ENCODE results near the gene APOB.

APOB gene

DNA sequence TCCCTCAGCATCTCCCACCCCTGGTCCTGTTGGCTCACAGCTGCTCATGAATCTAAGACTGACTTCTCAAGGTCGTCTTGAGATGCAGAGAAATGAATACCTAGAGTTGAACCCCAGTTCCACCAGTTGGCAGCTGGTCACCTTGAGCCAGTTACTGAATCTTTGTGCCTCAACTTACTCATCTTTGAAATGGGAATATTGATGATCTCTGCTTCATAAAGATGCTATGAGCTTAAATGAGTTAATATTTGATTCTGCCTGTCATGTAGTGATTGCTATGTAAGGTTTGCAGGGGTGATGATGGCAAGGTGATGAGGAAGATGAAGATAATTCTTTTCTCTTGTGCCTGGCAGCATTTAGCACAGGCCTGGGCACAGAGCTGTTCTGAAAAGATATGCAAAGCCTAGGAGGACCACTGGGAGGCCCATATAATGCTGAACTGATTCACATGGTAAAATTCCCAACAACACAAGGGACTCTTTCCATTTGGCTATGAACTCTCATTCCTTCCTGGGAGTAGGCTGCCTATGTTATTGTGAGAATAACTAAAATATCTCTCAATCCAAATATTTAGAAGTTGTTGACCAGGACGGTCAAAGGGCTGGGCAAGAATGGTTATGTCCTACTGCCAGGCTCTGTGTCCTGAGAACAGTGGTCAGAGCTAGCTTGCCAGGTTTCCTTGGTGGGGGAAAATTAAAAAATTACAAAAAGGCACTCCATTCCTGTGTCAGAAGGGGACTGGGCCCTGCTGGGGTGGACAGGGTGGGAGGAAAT, 70.9 kb downstream of the APOB start:
- peaks cover 4% of the 10 kb centered on the region for H3K4me1 ChIP-seq (ENCODE audit: low read depth, poor library complexity, severe bottlenecking)
- H4K20me1 ChIP-seq (ENCODE audit: insufficient read depth), result no peaks in the 10 kb centered on the region
- H3K4me3 ChIP-seq (IDR thresholded peaks at IDR 0.05; ENCODE audit: insufficient read depth, low read depth, low read length), result no peak overlapping the region
- no peaks in the 10 kb centered on the region for H3K79me2 ChIP-seq (ENCODE audit: insufficient read depth, low read depth)
- H2AFZ ChIP-seq (ENCODE audit: low read depth), result no peak overlapping the region
- H3K4me2 ChIP-seq, result no peak overlapping the region
- H3K27ac ChIP-seq, result no peak overlapping the region
- H3K27me3 ChIP-seq (ENCODE audit: insufficient read depth, low read depth), result no peaks in the 10 kb centered on the region
- no peak overlapping the region for H3K9ac ChIP-seq
- no peaks in the 10 kb centered on the region for H3K36me3 ChIP-seq (ENCODE audit: insufficient read depth)
- TF ChIP-seq, protein P1, sequence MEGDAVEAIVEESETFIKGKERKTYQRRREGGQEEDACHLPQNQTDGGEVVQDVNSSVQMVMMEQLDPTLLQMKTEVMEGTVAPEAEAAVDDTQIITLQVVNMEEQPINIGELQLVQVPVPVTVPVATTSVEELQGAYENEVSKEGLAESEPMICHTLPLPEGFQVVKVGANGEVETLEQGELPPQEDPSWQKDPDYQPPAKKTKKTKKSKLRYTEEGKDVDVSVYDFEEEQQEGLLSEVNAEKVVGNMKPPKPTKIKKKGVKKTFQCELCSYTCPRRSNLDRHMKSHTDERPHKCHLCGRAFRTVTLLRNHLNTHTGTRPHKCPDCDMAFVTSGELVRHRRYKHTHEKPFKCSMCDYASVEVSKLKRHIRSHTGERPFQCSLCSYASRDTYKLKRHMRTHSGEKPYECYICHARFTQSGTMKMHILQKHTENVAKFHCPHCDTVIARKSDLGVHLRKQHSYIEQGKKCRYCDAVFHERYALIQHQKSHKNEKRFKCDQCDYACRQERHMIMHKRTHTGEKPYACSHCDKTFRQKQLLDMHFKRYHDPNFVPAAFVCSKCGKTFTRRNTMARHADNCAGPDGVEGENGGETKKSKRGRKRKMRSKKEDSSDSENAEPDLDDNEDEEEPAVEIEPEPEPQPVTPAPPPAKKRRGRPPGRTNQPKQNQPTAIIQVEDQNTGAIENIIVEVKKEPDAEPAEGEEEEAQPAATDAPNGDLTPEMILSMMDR (conservative IDR thresholded peaks at IDR 0.05; ENCODE audit: low read depth, low read length), result no peak

DNA sequence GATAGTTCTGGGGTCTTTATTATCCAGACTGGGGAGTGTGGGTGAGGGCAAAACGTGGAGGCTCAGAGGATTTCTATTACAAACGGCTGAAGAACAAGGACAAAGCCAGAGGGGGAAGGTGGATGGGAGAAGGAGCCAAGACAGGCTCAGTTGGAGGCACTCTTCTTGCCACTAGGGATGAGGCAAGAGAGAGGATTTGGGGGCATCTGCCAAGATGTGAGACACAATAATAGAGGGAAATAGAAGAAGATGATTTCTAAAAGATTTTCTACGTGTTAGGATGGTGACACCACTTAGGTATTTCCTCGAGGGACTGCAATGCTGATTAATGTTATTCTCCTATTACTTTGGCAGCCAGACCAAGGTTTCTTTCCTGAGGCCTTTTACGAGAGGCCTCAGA, 71.8 kb downstream of the APOB start:
- Histone ChIP-seq H3K27me3 (ENCODE audit: insufficient read depth, low read depth) (no peaks in the 10 kb centered on the region), H3K79me2 (ENCODE audit: insufficient read depth, low read depth) (no peaks in the 10 kb centered on the region), H2AFZ (ENCODE audit: low read depth) (no peak overlapping the region), H3K9ac (no peak overlapping the region), H3K27ac (no peak overlapping the region), H3K4me1 (ENCODE audit: low read depth, poor library complexity, severe bottlenecking) (peaks cover 13% of the 10 kb centered on the region), H3K4me3 (IDR thresholded peaks at IDR 0.05; ENCODE audit: insufficient read depth, low read depth, low read length) (no peak overlapping the region), H3K4me2 (no peak overlapping the region), H4K20me1 (ENCODE audit: insufficient read depth) (no peaks in the 10 kb centered on the region), H3K36me3 (ENCODE audit: insufficient read depth) (no peaks in the 10 kb centered on the region)
- TF ChIP-seq, protein P1 (conservative IDR thresholded peaks at IDR 0.05; ENCODE audit: low read depth, low read length), result no peak

DNA sequence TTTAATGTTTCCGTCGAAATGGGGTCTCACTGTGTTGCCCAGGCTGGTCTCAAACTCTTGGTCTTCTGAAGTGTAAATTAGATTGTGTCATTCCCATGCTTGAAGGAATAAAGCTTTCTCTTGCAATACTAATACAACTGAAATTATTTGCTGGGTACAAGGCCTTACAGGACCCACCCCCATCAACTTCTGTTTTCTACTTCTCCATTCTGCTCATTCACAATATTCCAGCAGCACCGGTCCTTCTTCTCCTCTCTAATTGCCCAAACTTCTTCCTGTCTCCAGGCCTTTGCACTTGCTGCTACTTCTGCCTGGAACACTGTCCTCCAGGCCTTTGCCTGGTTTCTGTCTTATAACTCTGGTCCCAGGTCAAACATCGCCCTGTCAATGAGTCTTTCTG, 73.8 kb downstream of the APOB start:
- no peak overlapping the region for H3K27ac ChIP-seq
- no peaks in the 10 kb centered on the region for H4K20me1 ChIP-seq (ENCODE audit: insufficient read depth)
- no peak overlapping the region for H3K9ac ChIP-seq
- H2AFZ ChIP-seq (ENCODE audit: low read depth), result no peak overlapping the region
- H3K4me1 ChIP-seq (ENCODE audit: low read depth, poor library complexity, severe bottlenecking), result peaks cover 32% of the 10 kb centered on the region
- no peaks in the 10 kb centered on the region for H3K36me3 ChIP-seq (ENCODE audit: insufficient read depth)
- H3K4me2 ChIP-seq, result no peak overlapping the region
- TF ChIP-seq, protein P1 (conservative IDR thresholded peaks at IDR 0.05; ENCODE audit: low read depth, low read length), result no peak
- no peak overlapping the region for H3K4me3 ChIP-seq (IDR thresholded peaks at IDR 0.05; ENCODE audit: insufficient read depth, low read depth, low read length)
- H3K27me3 ChIP-seq (ENCODE audit: insufficient read depth, low read depth), result no peaks in the 10 kb centered on the region
- no peaks in the 10 kb centered on the region for H3K79me2 ChIP-seq (ENCODE audit: insufficient read depth, low read depth)

- H3K4me2 ChIP-seq, result peak overlapping the region; percentile 61
- peak overlapping the region; percentile 43; the same call in 1 of the 2 replicates for H3K9ac ChIP-seq
- H3K36me3 ChIP-seq (ENCODE audit: insufficient read depth), result no peaks in the 10 kb centered on the region
- TF ChIP-seq, protein P1 (conservative IDR thresholded peaks at IDR 0.05; ENCODE audit: low read depth, low read length), result no peak
- no peaks in the 10 kb centered on the region for H3K27me3 ChIP-seq (ENCODE audit: insufficient read depth, low read depth)
- no peaks in the 10 kb centered on the region for H4K20me1 ChIP-seq (ENCODE audit: insufficient read depth)
- no peaks in the 10 kb centered on the region for H3K79me2 ChIP-seq (ENCODE audit: insufficient read depth, low read depth)
- peak overlapping the region; percentile 52 for H2AFZ ChIP-seq (ENCODE audit: low read depth)
- peak overlapping the region; percentile 92 for H3K27ac ChIP-seq
- H3K4me3 ChIP-seq (IDR thresholded peaks at IDR 0.05; ENCODE audit: insufficient read depth, low read depth, low read length), result no peak overlapping the region
- H3K4me1 ChIP-seq (ENCODE audit: low read depth, poor library complexity, severe bottlenecking), result peaks cover 60% of the 10 kb centered on the region
Measured at GRCh38 chr2:20966061-20966595, 77.7 kb downstream of the APOB start.
